ENCODE results near the gene PEX5L. TPM values are rescaled to one million over a fixed set of nuclear protein-coding genes. Genes with fewer than 3 reads are reported as not detected.

Gene PEX5L, protein sequence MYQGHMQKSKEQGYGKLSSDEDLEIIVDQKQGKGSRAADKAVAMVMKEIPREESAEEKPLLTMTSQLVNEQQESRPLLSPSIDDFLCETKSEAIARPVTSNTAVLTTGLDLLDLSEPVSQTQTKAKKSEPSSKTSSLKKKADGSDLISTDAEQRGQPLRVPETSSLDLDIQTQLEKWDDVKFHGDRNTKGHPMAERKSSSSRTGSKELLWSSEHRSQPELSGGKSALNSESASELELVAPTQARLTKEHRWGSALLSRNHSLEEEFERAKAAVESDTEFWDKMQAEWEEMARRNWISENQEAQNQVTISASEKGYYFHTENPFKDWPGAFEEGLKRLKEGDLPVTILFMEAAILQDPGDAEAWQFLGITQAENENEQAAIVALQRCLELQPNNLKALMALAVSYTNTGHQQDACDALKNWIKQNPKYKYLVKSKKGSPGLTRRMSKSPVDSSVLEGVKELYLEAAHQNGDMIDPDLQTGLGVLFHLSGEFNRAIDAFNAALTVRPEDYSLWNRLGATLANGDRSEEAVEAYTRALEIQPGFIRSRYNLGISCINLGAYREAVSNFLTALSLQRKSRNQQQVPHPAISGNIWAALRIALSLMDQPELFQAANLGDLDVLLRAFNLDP
- 0.51 TPM for polyA plus RNA-seq (2013, experiment 1 of 2)
- polyA plus RNA-seq (2013, experiment 2 of 2), result 0.49 TPM

DNA sequence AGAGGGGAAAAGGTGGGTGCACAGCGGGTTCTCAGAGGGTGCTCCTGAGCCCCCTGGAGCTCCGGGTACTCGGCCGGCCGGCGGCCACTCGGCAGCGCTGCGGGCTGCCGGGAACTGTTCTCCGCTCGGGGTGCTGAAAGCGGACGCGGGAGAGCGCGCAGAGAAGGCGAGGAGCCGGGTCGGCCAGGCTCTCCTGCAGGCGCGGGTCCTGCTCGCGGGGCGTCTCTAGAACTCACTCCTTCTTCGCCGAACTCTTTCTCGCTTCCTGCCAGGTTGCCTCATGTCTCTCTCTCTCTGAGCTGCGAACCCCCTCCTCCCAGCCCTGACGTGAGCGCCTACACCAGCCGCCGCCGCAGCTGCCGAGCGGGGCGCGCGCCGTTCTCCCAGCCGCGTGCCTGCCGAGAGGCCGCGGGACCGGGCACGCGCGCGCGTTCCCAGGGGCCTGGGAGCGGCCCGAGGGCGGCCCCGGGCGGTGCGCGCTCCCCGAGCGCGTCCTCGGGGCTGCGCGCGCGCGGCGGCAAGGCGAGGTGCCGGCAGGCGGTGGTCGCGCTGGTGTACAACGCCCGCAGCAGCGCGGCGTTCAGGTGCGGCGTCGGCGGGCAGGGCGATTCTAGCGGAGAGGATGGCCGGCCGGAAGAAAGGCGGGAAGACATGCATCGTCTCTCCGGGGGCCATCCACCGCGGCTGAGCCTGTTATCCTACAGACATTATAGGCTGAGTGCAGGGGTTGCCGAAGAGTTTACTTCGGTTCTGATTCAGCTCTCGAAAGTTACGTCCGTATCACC is at the start of gene PEX5L:
Gene PEX5L (minus strand): TSS at position 267 of the 785 bp plus-strand sequence. CDS start 338 bp downstream, outside the sequence.
- Histone ChIP-seq H4K8ac (ENCODE audit: low read depth, low read length) (no peak within 1 kb of the TSS), H2BK15ac (replicated peaks; ENCODE audit: low read depth) (no peak within 1 kb of the TSS), H2BK120ac (ENCODE audit: low read depth, low read length) (no peak within 1 kb of the TSS), H3K56ac (ENCODE audit: low read length) (peak within 1 kb of the TSS; percentile 38), H3K27ac (ENCODE audit: low read depth, low read length) (no peak within 1 kb of the TSS), H3K23ac (ENCODE audit: low read length) (no peak within 1 kb of the TSS), H2AK5ac (ENCODE audit: low read length) (no peak within 1 kb of the TSS), H3K79me1 (ENCODE audit: low read length) (no peaks in the 10 kb centered on the region), H3K4ac (ENCODE audit: low read depth, low read length) (no peak within 1 kb of the TSS), H2BK5ac (ENCODE audit: low read length) (no peak within 1 kb of the TSS), H4K5ac (ENCODE audit: low read length) (no peak within 1 kb of the TSS), H3K36me3 (ENCODE audit: control insufficient read depth, insufficient read depth, low read length) (no peaks in the 10 kb centered on the region), H3K18ac (ENCODE audit: low read length) (no peak within 1 kb of the TSS), H3K4me2 (ENCODE audit: low read length) (peak within 1 kb of the TSS; percentile 67), H3K4me1 (ENCODE audit: control insufficient read depth, low read depth, low read length) (no peaks in the 10 kb centered on the region), H3K27me3 (ENCODE audit: insufficient read depth, low read length, poor library complexity) (no peaks in the 10 kb centered on the region), H3K79me2 (ENCODE audit: control insufficient read depth, insufficient read depth, low read length) (no peaks in the 10 kb centered on the region), H3K4me3 (ENCODE audit: low read length) (peak within 1 kb of the TSS; percentile 29), H3K9ac (ENCODE audit: low read length) (peak within 1 kb of the TSS; percentile 33)
- no CpG with 5 or more reads among the region's 96 CpGs for WGBS (ENCODE audit: extremely low coverage, insufficient coverage, low lambda C conversion rate)
- DNase-seq, result peak; percentile 87

DNA sequence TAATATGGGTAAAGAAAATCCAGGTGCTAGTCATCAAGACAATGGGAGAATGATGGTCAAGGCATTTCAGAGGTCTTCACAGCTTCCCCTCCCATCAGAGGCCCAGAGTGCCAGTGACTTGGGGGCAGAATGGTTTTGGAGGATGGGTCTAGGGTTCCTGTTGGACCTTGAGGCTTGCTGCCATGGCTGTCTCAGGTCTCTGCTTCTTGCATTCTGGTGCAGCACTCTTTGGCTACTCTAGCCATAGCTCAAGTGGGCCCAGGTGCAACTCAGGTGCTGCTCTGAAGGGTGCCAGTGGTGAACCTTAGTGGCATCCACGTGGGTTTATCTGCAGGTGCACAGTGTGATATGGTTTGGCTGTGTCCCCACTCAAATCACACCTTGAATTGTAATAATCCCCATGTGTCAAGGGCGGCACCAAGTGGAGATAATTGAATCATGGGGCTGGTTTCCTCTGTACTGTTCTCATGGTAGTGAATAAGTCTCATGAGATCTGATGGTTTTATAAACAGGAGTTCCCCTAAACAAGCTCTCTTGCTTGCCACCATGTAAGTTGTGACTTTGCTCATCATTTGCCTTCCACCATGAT is 48.5 kb upstream of the PEX5L start:
- H3K79me1 ChIP-seq (ENCODE audit: low read length), result no peaks in the 10 kb centered on the region
- no peaks in the 10 kb centered on the region for H3K4me1 ChIP-seq (ENCODE audit: control insufficient read depth, low read depth, low read length)
- H3K23ac ChIP-seq (ENCODE audit: low read length), result no peak overlapping the region
- DNase-seq, result no peak
- no peak overlapping the region for H3K27ac ChIP-seq (ENCODE audit: low read depth, low read length)
- H3K4me2 ChIP-seq (ENCODE audit: low read length), result no peak overlapping the region
- H2AK5ac ChIP-seq (ENCODE audit: low read length), result no peak overlapping the region
- no CpG with 5 or more reads among the region's 2 CpGs for WGBS (ENCODE audit: extremely low coverage, insufficient coverage, low lambda C conversion rate)
- H2BK15ac ChIP-seq (replicated peaks; ENCODE audit: low read depth), result no peak overlapping the region
- no peak overlapping the region for H4K5ac ChIP-seq (ENCODE audit: low read length)
- H3K18ac ChIP-seq (ENCODE audit: low read length), result no peak overlapping the region
- no peak overlapping the region for H3K56ac ChIP-seq (ENCODE audit: low read length)
- no peaks in the 10 kb centered on the region for H3K36me3 ChIP-seq (ENCODE audit: control insufficient read depth, insufficient read depth, low read length)
- H3K9ac ChIP-seq (ENCODE audit: low read length), result no peak overlapping the region
- H3K4ac ChIP-seq (ENCODE audit: low read depth, low read length), result no peak overlapping the region
- H2BK5ac ChIP-seq (ENCODE audit: low read length), result no peak overlapping the region
- no peaks in the 10 kb centered on the region for H3K79me2 ChIP-seq (ENCODE audit: control insufficient read depth, insufficient read depth, low read length)
- no peak overlapping the region for H3K4me3 ChIP-seq (ENCODE audit: low read length)
- H2BK120ac ChIP-seq (ENCODE audit: low read depth, low read length), result no peak overlapping the region
- no peaks in the 10 kb centered on the region for H3K27me3 ChIP-seq (ENCODE audit: insufficient read depth, low read length, poor library complexity)
- H4K8ac ChIP-seq (ENCODE audit: low read depth, low read length), result no peak overlapping the region

DNA sequence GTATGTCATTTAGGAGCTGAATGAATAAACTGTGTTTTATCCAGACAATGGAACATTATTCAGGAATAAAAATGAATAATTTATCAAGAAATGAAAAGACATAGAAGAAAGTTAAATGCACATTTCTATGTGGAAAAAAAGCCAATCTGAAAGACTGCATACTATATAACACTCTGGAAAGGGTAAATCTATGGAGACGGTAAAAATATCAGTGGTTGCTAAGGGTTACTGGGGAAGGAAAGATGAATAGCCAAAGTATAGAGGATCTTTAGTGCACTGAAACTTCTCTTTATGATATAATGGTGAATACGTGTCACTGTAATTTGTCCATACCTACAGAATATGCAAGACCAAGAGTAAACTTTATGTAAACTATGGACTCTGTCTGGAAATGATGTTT is 46.0 kb upstream of the PEX5L start:
- Histone ChIP-seq H3K56ac (ENCODE audit: low read length) (no peak overlapping the region), H4K8ac (ENCODE audit: low read depth, low read length) (no peak overlapping the region), H2BK15ac (replicated peaks; ENCODE audit: low read depth) (no peak overlapping the region), H3K79me1 (ENCODE audit: low read length) (no peaks in the 10 kb centered on the region), H3K79me2 (ENCODE audit: control insufficient read depth, insufficient read depth, low read length) (no peaks in the 10 kb centered on the region), H3K4ac (ENCODE audit: low read depth, low read length) (no peak overlapping the region), H3K4me1 (ENCODE audit: control insufficient read depth, low read depth, low read length) (no peaks in the 10 kb centered on the region), H3K18ac (ENCODE audit: low read length) (no peak overlapping the region), H3K36me3 (ENCODE audit: control insufficient read depth, insufficient read depth, low read length) (no peaks in the 10 kb centered on the region), H3K4me2 (ENCODE audit: low read length) (no peak overlapping the region), H4K5ac (ENCODE audit: low read length) (no peak overlapping the region), H3K4me3 (ENCODE audit: low read length) (no peak overlapping the region), H2AK5ac (ENCODE audit: low read length) (no peak overlapping the region), H2BK120ac (ENCODE audit: low read depth, low read length) (no peak overlapping the region), H3K9ac (ENCODE audit: low read length) (no peak overlapping the region), H3K27ac (ENCODE audit: low read depth, low read length) (no peak overlapping the region), H3K23ac (ENCODE audit: low read length) (no peak overlapping the region), H3K27me3 (ENCODE audit: insufficient read depth, low read length, poor library complexity) (no peaks in the 10 kb centered on the region), H2BK5ac (ENCODE audit: low read length) (no peak overlapping the region)
- DNase-seq, result no peak
- WGBS (ENCODE audit: extremely low coverage, insufficient coverage, low lambda C conversion rate), result no CpG with 5 or more reads among the region's 2 CpGs

- WGBS (ENCODE audit: extremely low coverage, insufficient coverage, low lambda C conversion rate), result no CpG with 5 or more reads among the region's 2 CpGs
- Histone ChIP-seq H4K8ac (ENCODE audit: low read depth, low read length) (no peak overlapping the region), H2BK5ac (ENCODE audit: low read length) (no peak overlapping the region), H2AK5ac (ENCODE audit: low read length) (no peak overlapping the region), H3K79me1 (ENCODE audit: low read length) (no peaks in the 10 kb centered on the region), H3K4ac (ENCODE audit: low read depth, low read length) (no peak overlapping the region), H3K4me2 (ENCODE audit: low read length) (no peak overlapping the region), H2BK120ac (ENCODE audit: low read depth, low read length) (no peak overlapping the region), H2BK15ac (replicated peaks; ENCODE audit: low read depth) (no peak overlapping the region), H3K27me3 (ENCODE audit: insufficient read depth, low read length, poor library complexity) (no peaks in the 10 kb centered on the region), H3K27ac (ENCODE audit: low read depth, low read length) (no peak overlapping the region), H3K79me2 (ENCODE audit: control insufficient read depth, insufficient read depth, low read length) (no peaks in the 10 kb centered on the region), H3K18ac (ENCODE audit: low read length) (no peak overlapping the region), H3K23ac (ENCODE audit: low read length) (no peak overlapping the region), H3K36me3 (ENCODE audit: control insufficient read depth, insufficient read depth, low read length) (no peaks in the 10 kb centered on the region), H3K56ac (ENCODE audit: low read length) (no peak overlapping the region), H4K5ac (ENCODE audit: low read length) (no peak overlapping the region), H3K9ac (ENCODE audit: low read length) (no peak overlapping the region), H3K4me3 (ENCODE audit: low read length) (no peak overlapping the region), H3K4me1 (ENCODE audit: control insufficient read depth, low read depth, low read length) (no peaks in the 10 kb centered on the region)
- DNase-seq, result peak; percentile 6
These were observed 41.9 kb upstream of the PEX5L start for GRCh38 chr3:180078592-180078991.

DNA sequence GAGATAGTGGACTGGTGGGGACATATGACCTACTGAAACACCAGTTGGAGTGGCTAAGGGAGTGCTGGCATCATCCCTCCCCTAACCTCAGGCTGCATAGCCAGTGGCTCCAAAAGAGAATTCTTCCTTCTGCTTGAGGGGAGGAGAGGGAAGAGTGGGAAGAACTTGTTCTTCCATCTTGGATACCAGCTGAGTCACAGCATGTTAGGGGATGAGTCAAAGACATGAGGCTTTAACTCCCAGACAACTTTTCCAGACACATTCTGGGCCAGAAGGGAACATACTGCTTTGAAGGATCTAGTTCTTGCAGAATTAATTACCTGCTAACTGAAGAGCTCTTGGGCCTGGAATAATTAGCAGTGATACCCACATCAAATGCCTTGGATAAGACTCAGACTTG is 36.8 kb upstream of the PEX5L start:
- no peak overlapping the region for H3K4ac ChIP-seq (ENCODE audit: low read depth, low read length)
- H3K18ac ChIP-seq (ENCODE audit: low read length), result no peak overlapping the region
- peak; percentile 6 for DNase-seq
- H3K4me1 ChIP-seq (ENCODE audit: control insufficient read depth, low read depth, low read length), result no peaks in the 10 kb centered on the region
- H2BK15ac ChIP-seq (replicated peaks; ENCODE audit: low read depth), result no peak overlapping the region
- H2AK5ac ChIP-seq (ENCODE audit: low read length), result no peak overlapping the region
- H3K9ac ChIP-seq (ENCODE audit: low read length), result no peak overlapping the region
- no peak overlapping the region for H3K23ac ChIP-seq (ENCODE audit: low read length)
- no peak overlapping the region for H4K5ac ChIP-seq (ENCODE audit: low read length)
- H3K79me2 ChIP-seq (ENCODE audit: control insufficient read depth, insufficient read depth, low read length), result no peaks in the 10 kb centered on the region
- no peaks in the 10 kb centered on the region for H3K79me1 ChIP-seq (ENCODE audit: low read length)
- no peak overlapping the region for H3K27ac ChIP-seq (ENCODE audit: low read depth, low read length)
- H3K4me2 ChIP-seq (ENCODE audit: low read length), result no peak overlapping the region
- H2BK120ac ChIP-seq (ENCODE audit: low read depth, low read length), result no peak overlapping the region
- H3K27me3 ChIP-seq (ENCODE audit: insufficient read depth, low read length, poor library complexity), result no peaks in the 10 kb centered on the region
- no peak overlapping the region for H4K8ac ChIP-seq (ENCODE audit: low read depth, low read length)
- H3K4me3 ChIP-seq (ENCODE audit: low read length), result no peak overlapping the region
- H3K36me3 ChIP-seq (ENCODE audit: control insufficient read depth, insufficient read depth, low read length), result no peaks in the 10 kb centered on the region
- H2BK5ac ChIP-seq (ENCODE audit: low read length), result no peak overlapping the region
- no peak overlapping the region for H3K56ac ChIP-seq (ENCODE audit: low read length)
